VCaP (cell line): ENCODE measurements around the gene C5AR1.
"Not testable (repeated sequence)": the region's sequence is repeated elsewhere in the genome, so short reads cannot be mapped to it uniquely, and the experiment has no call there.

Experiments used
- H3K27ac ChIP-seq: fragments of 450-650 bp; 2 replicates; pipeline ENCODE4 v1.5.1; 2017
- CTCF ChIP-seq: fragments of 450-650 bp; conservative IDR thresholded peaks from 2 replicates; pipeline ENCODE4 v1.5.1; 2017; ENCODE audit warnings: mild to moderate bottlenecking, moderate library complexity

Gene C5AR1

GRCh38 chr19:47275791-47276461 is 33.7 kb upstream of the C5AR1 start:
- no peak for TF ChIP-seq CTCF
- no peak overlapping the region for H3K27ac ChIP-seq

GRCh38 chr19:47276513-47276912 is 33.1 kb upstream of the C5AR1 start:
- H3K27ac ChIP-seq, result not testable (repeated sequence)

GRCh38 chr19:47280183-47280797 is 29.4 kb upstream of the C5AR1 start:
- TF ChIP-seq CTCF, result peak; percentile 45
- no peak overlapping the region for H3K27ac ChIP-seq

- no peak overlapping the region for H3K27ac ChIP-seq
- TF ChIP-seq CTCF, result no peak
Measured at GRCh38 chr19:47283405-47284059, 26.1 kb upstream of the C5AR1 start.

- H3K27ac ChIP-seq, result no peak overlapping the region
- peak; percentile 96 for TF ChIP-seq CTCF
Measured at GRCh38 chr19:47284324-47284899, 25.2 kb upstream of the C5AR1 start.

GRCh38 chr19:47296036-47296435 is 13.6 kb upstream of the C5AR1 start:
- no peak overlapping the region for H3K27ac ChIP-seq
- peak; percentile 87 for TF ChIP-seq CTCF

GRCh38 chr19:47300867-47301266 is 8.8 kb upstream of the C5AR1 start:
- H3K27ac ChIP-seq, result not testable (repeated sequence)

- no peak overlapping the region for H3K27ac ChIP-seq
- TF ChIP-seq CTCF, result no peak
Measured at GRCh38 chr19:47302249-47302648, 7.4 kb upstream of the C5AR1 start.
